K562 (cell line): ENCODE results near the gene TRMT2A. TPM values are rescaled to one million over a fixed set of nuclear protein-coding genes. Genes with fewer than 3 reads are reported as not detected.

Experiments
- ATAC-seq: fragments of 200-7000 bp; cut with Tn5 transposase; 3 replicates; pipeline ENCODE4 v1.9.1; 2020; ENCODE audit warnings: moderate library complexity
- BruUV-seq: library from RNA; stranded (reverse); fragments of 400-500 nt; replicated peaks from 2 replicates; lab custom pipeline; 2021; lab: Mats Ljungman, UMichigan
- CTCF ChIA-PET: fragments of 300-600 bp; formaldehyde crosslinking; extraction: SDS; loops from one replicate; lab custom pipeline; 2021; ENCODE audit warnings: low intra/inter-chr PET ratio; lab: Yijun Ruan, JAX
- POLR2A ChIA-PET: fragments of 300-600, 350-650 bp; sonication (Branson Sonifier 250); formaldehyde crosslinking; extraction: SDS; loops from one replicate; lab custom pipeline; 2021; ENCODE audit warnings: antibody characterized with exemption, inconsistent platforms; lab: Yijun Ruan, JAX
- DNase-seq, 4 experiments: peaks; one replicate each; pipeline versions ENCODE4 v3.0.0 to v3.0.0-alpha.2; 2011 to 2018; ENCODE audit warnings: low spot score in 3 of 4, mixed read lengths in 3 of 4; ENCODE audit errors: extremely low read depth in 1 of 4
- FAIRE-seq: peaks from 2 replicates; lab custom pipeline; 2011; peaks lifted over from hg19 to GRCh38; lab: Jason Lieb, UNC
- H2AFZ ChIP-seq: 2 replicates; pipeline ENCODE4 v1.6.0; 2011; ENCODE audit warnings: low read depth, low read length, control low read depth, inconsistent platforms
- H3K27ac ChIP-seq: fragments of 200-600 bp; 3 replicates; pipeline ENCODE4 v1.8.0; 2011; ENCODE audit warnings: low read depth, mild to moderate bottlenecking, control low read depth, inconsistent platforms, low read length, moderate library complexity, mixed read lengths; ENCODE audit errors: extremely low read depth
- H3K27me3 ChIP-seq, 2 experiments: fragments of 300-600 bp in 1 of 2; 2 replicates in 1 of 2; 3 replicates in 1 of 2; pipeline versions ENCODE4 v1.6.0 to v1.8.0; 2011; ENCODE audit warnings: inconsistent platforms in 2 of 2, low read length in 2 of 2, mild to moderate bottlenecking in 1 of 2, mixed read lengths in 1 of 2, moderate library complexity in 1 of 2; ENCODE audit not compliant: control insufficient read depth in 2 of 2, insufficient read depth in 2 of 2
- H3K36me3 ChIP-seq: fragments of 300-600 bp; 3 replicates; pipeline ENCODE4 v1.8.0; 2011; ENCODE audit warnings: mild to moderate bottlenecking, low read length, inconsistent platforms; ENCODE audit not compliant: control insufficient read depth, insufficient read depth
- H3K4me1 ChIP-seq, 2 experiments: fragments of 200-600 bp in 1 of 2; replicated peaks in 1 of 2; 2 replicates in 1 of 2; 3 replicates in 1 of 2; pipeline versions ENCODE4 v1.5.1 to v1.8.0; 2011; ENCODE audit warnings: inconsistent platforms in 2 of 2, low read length in 2 of 2, mild to moderate bottlenecking in 1 of 2, mixed read lengths in 1 of 2, moderate library complexity in 1 of 2; ENCODE audit not compliant: control insufficient read depth in 2 of 2, insufficient read depth in 2 of 2
- H3K4me2 ChIP-seq: 2 replicates; pipeline ENCODE4 v1.6.1; 2011; ENCODE audit warnings: low read length, control low read depth, inconsistent platforms, mixed read lengths; ENCODE audit not compliant: insufficient read depth
- H3K4me3 ChIP-seq: fragments of 200-600 bp; sonication (generic), shearing (Covaris generic); 2 replicates; pipeline ENCODE4 v1.5.1; 2016; ENCODE audit warnings: control low read depth, inconsistent platforms
- H3K79me2 ChIP-seq: fragments of 200-600 bp; 3 replicates; pipeline ENCODE4 v1.8.0; 2011; ENCODE audit warnings: low read length, inconsistent platforms; ENCODE audit not compliant: control insufficient read depth, insufficient read depth
- H3K9ac ChIP-seq, 2 experiments: 2 replicates each; pipeline versions ENCODE4 v1.6.0 to v1.6.1; 2011; ENCODE audit warnings: low read depth in 2 of 2, low read length in 2 of 2, control low read depth in 1 of 2, inconsistent platforms in 1 of 2, mild to moderate bottlenecking in 1 of 2, mixed read lengths in 1 of 2; ENCODE audit not compliant: insufficient read depth in 1 of 2
- H3K9me1 ChIP-seq: one replicate; pipeline ENCODE4 v1.6.0; 2011; ENCODE audit warnings: inconsistent platforms, mild to moderate bottlenecking, low read length, moderate library complexity; ENCODE audit not compliant: control insufficient read depth, insufficient read depth
- H3K9me3 ChIP-seq: replicated peaks from 2 replicates; pipeline ENCODE4 v1.5.1; 2011; ENCODE audit warnings: low read depth, low read length, inconsistent platforms; ENCODE audit not compliant: control insufficient read depth, insufficient read depth
- H4K20me1 ChIP-seq: replicated peaks from 2 replicates; pipeline ENCODE4 v1.6.1; 2011; ENCODE audit warnings: low read length, inconsistent platforms, mixed read lengths; ENCODE audit not compliant: control insufficient read depth, insufficient read depth
- ARHGAP35 ChIP-seq: fragments of 450-650 bp; IDR thresholded peaks from 2 replicates; pipeline ENCODE4 v1.6.1; 2018; ENCODE audit not compliant: partially characterized antibody
- CAMTA2 ChIP-seq: fragments of 250-450 bp; sonication (Bioruptor Pico); conservative IDR thresholded peaks from 2 replicates; pipeline ENCODE4 v1.5.1; 2022
- CEBPB ChIP-seq: fragments of 450-650 bp; IDR thresholded peaks from 2 replicates; pipeline ENCODE4 v1.6.1; 2016; ENCODE audit warnings: missing genetic modification characterization, missing compliant biosample characterization
- CHCHD3 ChIP-seq: fragments of 250-450 bp; sonication (Bioruptor Pico); IDR thresholded peaks from 2 replicates; pipeline ENCODE4 v2.1.2; 2022; ENCODE audit warnings: mild to moderate bottlenecking
- DMBX1 ChIP-seq: fragments of 250-450 bp; sonication (Bioruptor Pico); IDR thresholded peaks from 2 replicates; pipeline ENCODE4 v1.8.0; 2022; ENCODE audit warnings: inconsistent platforms, mild to moderate bottlenecking, moderate library complexity, borderline replicate concordance
- ERF ChIP-seq: fragments of 450-650 bp; formaldehyde crosslinking; IDR thresholded peaks from 2 replicates; pipeline ENCODE4 v1.4.0; 2020; ENCODE audit warnings: mild to moderate bottlenecking, mixed read lengths
- EWSR1 ChIP-seq: fragments of 450-650 bp; IDR thresholded peaks from 2 replicates; pipeline ENCODE4 v1.6.1; 2018; ENCODE audit warnings: borderline replicate concordance, mild to moderate bottlenecking, low read depth, moderate library complexity; ENCODE audit not compliant: partially characterized antibody
- GABPB2 ChIP-seq: fragments of 250-450 bp; sonication (Bioruptor Pico); conservative IDR thresholded peaks from 2 replicates; pipeline ENCODE4 v1.5.1; 2021; ENCODE audit warnings: mild to moderate bottlenecking
- GTF2F1 ChIP-seq: IDR thresholded peaks from 2 replicates; pipeline ENCODE4 v1.6.1; 2011; ENCODE audit warnings: low read depth, low read length, improper control_type of control experiment
- JUND ChIP-seq, 2 experiments: IDR thresholded peaks; 2 replicates in 1 of 2; 3 replicates in 1 of 2; pipeline ENCODE4 v1.6.1; 2011; ENCODE audit warnings: borderline replicate concordance in 2 of 2, low read depth in 2 of 2, low read length in 2 of 2, improper control_type of control experiment in 1 of 2, missing biosample characterization in 1 of 2, missing genetic modification characterization in 1 of 2, missing genetic modification reagents in 1 of 2
- KLF16 ChIP-seq: IDR thresholded peaks from 2 replicates; pipeline ENCODE4 v1.6.1; 2016; ENCODE audit warnings: antibody characterized with exemption
- NFATC3 ChIP-seq: fragments of 450-650 bp; IDR thresholded peaks from 2 replicates; pipeline ENCODE4 v1.6.1; 2017; ENCODE audit warnings: mild to moderate bottlenecking
- NR2F6 ChIP-seq: fragments of 450-650 bp; formaldehyde crosslinking; IDR thresholded peaks from 2 replicates; pipeline ENCODE4 v1.4.0; 2020; ENCODE audit warnings: mild to moderate bottlenecking
- OTX1 ChIP-seq: fragments of 450-650 bp; formaldehyde crosslinking; IDR thresholded peaks from 2 replicates; pipeline ENCODE4 v1.4.0; 2022; ENCODE audit warnings: mild to moderate bottlenecking
- RBM17 ChIP-seq: fragments of 200-400 bp; formaldehyde crosslinking; IDR thresholded peaks from 2 replicates; pipeline ENCODE4 v1.6.1; 2017; ENCODE audit warnings: low read depth, mild to moderate bottlenecking, low read length, borderline replicate concordance
- YY1 ChIP-seq, 3 experiments: IDR thresholded peaks; 2 replicates each; pipeline ENCODE4 v1.6.1; 2011; ENCODE audit warnings: low read length in 2 of 3, mild to moderate bottlenecking in 2 of 3, moderate library complexity in 2 of 3, borderline replicate concordance in 1 of 3, control low read depth in 1 of 3, low read depth in 1 of 3; ENCODE audit not compliant: insufficient read depth in 3 of 3, insufficient replicate concordance in 2 of 3, control insufficient read depth in 1 of 3, insufficient read length in 1 of 3; ENCODE audit errors: extremely low read depth in 1 of 3
- ZNF133 ChIP-seq: fragments of 250-450 bp; sonication (Bioruptor Pico); IDR thresholded peaks from 2 replicates; pipeline ENCODE4 v1.4.0; 2020; ENCODE audit warnings: mild to moderate bottlenecking
- WGBS: fragments of 100-300 bp; shearing (Covaris generic); methylation state at CpG from one replicate; pipeline ENCODE4 v1.1.6; 2016; ENCODE audit warnings: low coverage, mixed read lengths; ENCODE audit not compliant: insufficient coverage; ENCODE audit errors: missing lambda C conversion rate; 5-methylcytosine and 5-hydroxymethylcytosine counted together
- in situ Hi-C: fragments of 300-500 bp; cut with MboI; formaldehyde crosslinking; loops from 4 replicates; pipeline ENCODE4 v1.15.0; 2018; ENCODE audit warnings: inconsistent platforms, mixed read lengths
- intact Hi-C: fragments of 100-400 bp; cut with micrococcal nuclease; formaldehyde crosslinking; loops from 2 replicates; pipeline ENCODE4 v1.14.2; 2022
- polyA plus RNA-seq, 8 experiments: library from polyadenylated mRNA; depleted of rRNA in 4 of 8; stranded (reverse) in 5 of 8; unstranded in 3 of 8; fragments of >200 nt; fragmentation: Nextera tagmentation in 2 of 8; fragmentation: Illumina TruSeq in 1 of 8; extraction: Ambion mirVana in 2 of 8; extraction: Trizol in 1 of 8; gene quantifications; 2 replicates each; pipeline versions ENCODE4 v1.2.1 to v1.2.3, GENCODE V29; 2011 to 2014; ENCODE audit warnings: inconsistent platforms in 1 of 8, missing spikeins in 1 of 8
- total RNA-seq, 7 experiments: library from RNA; depleted of rRNA in 6 of 7; stranded (reverse); fragments of >200 nt in 6 of 7; fragmentation: Illumina TruSeq in 2 of 7; extraction: Trizol in 2 of 7; gene quantifications; 2 replicates each; pipeline versions ENCODE4 v1.2.1 to v1.2.3, GENCODE V29; 2011 to 2021; ENCODE audit warnings: low replicate concordance in 1 of 7
- TF ChIP-seq, protein P1 (sequence below): fragments of 250-450 bp; sonication (Bioruptor Pico); IDR thresholded peaks from 2 replicates; pipeline ENCODE4 v1.6.1; 2021; ENCODE audit warnings: mild to moderate bottlenecking
- TF ChIP-seq, protein P2 (sequence below), 3 experiments: IDR thresholded peaks in 2 of 3; conservative IDR thresholded peaks in 1 of 3; 2 replicates each; pipeline ENCODE4 v1.5.1; 2011 to 2012; ENCODE audit warnings: low read length in 3 of 3, mild to moderate bottlenecking in 3 of 3, control low read depth in 2 of 3, improper control_type of control experiment in 1 of 3, inconsistent platforms in 1 of 3, low read depth in 1 of 3, mixed read lengths in 1 of 3, moderate library complexity in 1 of 3; ENCODE audit not compliant: insufficient read depth in 2 of 3

TRMT2A gene
- total and polyA plus RNA-seq, 9 of the 15 experiments (the other 6 are each of a cell fraction or from before 2014, with no cell fraction given): 1.6 to 265 (median 140) TPM

DNA sequence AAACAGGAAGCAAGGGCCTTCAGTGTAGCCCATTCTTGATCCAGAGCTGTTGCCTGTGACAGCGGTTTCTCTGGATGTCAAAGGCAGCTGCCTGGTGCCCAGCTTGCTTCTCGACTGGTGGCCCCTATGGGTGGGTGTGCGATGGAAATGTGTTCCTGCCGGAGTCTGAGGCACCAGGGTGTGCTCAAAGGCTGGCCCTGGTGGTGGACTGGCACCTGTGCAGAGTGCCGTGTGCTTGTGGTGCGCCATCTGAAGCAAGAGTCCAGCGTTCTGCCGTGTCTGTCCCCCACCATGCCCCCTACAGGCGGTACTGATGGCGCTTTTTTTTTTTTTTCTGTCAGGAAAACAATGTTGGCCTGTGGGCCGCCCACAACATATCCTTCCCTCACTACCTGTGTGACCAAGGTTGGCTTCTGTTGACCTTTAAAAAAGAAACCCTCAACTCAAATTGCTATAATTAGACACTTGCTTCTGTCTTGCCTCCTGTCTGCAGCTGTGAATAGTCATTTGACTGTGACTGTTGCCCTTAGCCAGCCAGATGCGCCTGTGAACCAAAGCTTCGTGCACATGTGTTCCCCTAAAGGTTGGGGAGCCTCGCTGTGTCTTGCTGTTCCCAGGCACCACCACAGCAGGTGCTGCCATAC lies 5.9 kb downstream of the TRMT2A start:
- no TSS peak for BruUV-seq
- Histone ChIP-seq H3K36me3 (peaks cover 100% of the 10 kb centered on the region), H3K27me3 (no peaks in the 10 kb centered on the region), H3K27ac (peak overlapping the region; percentile 18; the same call in 1 of the 3 replicates), H3K4me3 (no peak overlapping the region), H3K79me2 (peaks cover 20% of the 10 kb centered on the region), H3K9me1 (no peaks in the 10 kb centered on the region), H2AFZ (no peak overlapping the region), H3K4me2 (no peak overlapping the region), H4K20me1 (peaks cover 62% of the 10 kb centered on the region), H3K9ac (peak overlapping the region in 1 of 2 experiments; percentile 73; a peak in 2 of 4 replicates), H3K4me1 (peaks cover 9 to 81% of the 10 kb centered on the region in 2 experiments; a peak in 4 of 5 replicates), H3K9me3 (no peaks in the 10 kb centered on the region)
- intact Hi-C loops: no loop called here
- DNase-seq (peak; percentile 82 to 89 (median 86)), ATAC-seq (peak; percentile 70), FAIRE-seq (peak; percentile 82)
- ChIA-PET CTCF (interaction anchor here (0.6 to 1.2 kb wide), 2 partner anchors 15 to 148 kb away, joined by 4 to 5 read pairs; no protein-coding TSS in a partner anchor), POLR2A (interaction anchor here (0.6 to 20.7 kb wide), 23 partner anchors 7 to 169 kb away, joined by 3 to 513 read pairs (median 4); partner anchors contain the start of genes COMT, RANBP1, TRMT2A and TXNRD2)
- WGBS: 58% methylated on average over 14 of the region's 14 CpGs
- in situ Hi-C loops: loop anchor here (10.0 kb wide), 1 partner anchor 386 kb away; the partner anchor contains the start of gene GP1BB
- TF ChIP-seq DMBX1 (CRISPR knock-in tag) (peak; percentile 30; the same call in 1 of the 2 replicates), OTX1 (peak; percentile 55; the same call in 1 of the 2 replicates), ARHGAP35 (peak; percentile 6), CHCHD3 (CRISPR knock-in tag) (peak; percentile 73), RBM17 (no peak), YY1 (IDR thresholded peaks at IDR 0.05; ENCODE audit: borderline replicate concordance in 1 of 3, control insufficient read depth in 1 of 3, extremely low read depth in 1 of 3, insufficient read depth in 3 of 3, insufficient read length in 1 of 3, insufficient replicate concordance in 2 of 3, low read depth in 1 of 3, low read length in 2 of 3) (peak in 2 of 3 experiments; percentile 12 to 71), ZNF133 (peak; percentile 78; the same call in 1 of the 2 replicates), NFATC3 (peak; percentile 79; the same call in 1 of the 2 replicates), EWSR1 (no peak), KLF16 (0 out of 2 replicates have a peak, but pooled peaks have one; percentile 33), ERF (CRISPR knock-in tag) (0 out of 2 replicates have a peak, but pooled peaks have one; percentile 10), GABPB2 (peak; percentile 6; the same call in 1 of the 2 replicates), CAMTA2 (CRISPR knock-in tag) (no peak), JUND (IDR thresholded peaks at IDR 0.05; ENCODE audit: borderline replicate concordance, low read depth, low read length) (peak; percentile 5; the same call in 1 of the 2 replicates), JUND (tag; IDR thresholded peaks at IDR 0.05; ENCODE audit: borderline replicate concordance, low read depth, low read length) (no peak), CEBPB (tag) (peak; percentile 43; the same call in 1 of the 2 replicates), NR2F6 (CRISPR knock-in tag) (peak; percentile 71; the same call in 1 of the 2 replicates), GTF2F1 (peak; percentile 71; the same call in 1 of the 2 replicates)
- TF ChIP-seq, protein P1, sequence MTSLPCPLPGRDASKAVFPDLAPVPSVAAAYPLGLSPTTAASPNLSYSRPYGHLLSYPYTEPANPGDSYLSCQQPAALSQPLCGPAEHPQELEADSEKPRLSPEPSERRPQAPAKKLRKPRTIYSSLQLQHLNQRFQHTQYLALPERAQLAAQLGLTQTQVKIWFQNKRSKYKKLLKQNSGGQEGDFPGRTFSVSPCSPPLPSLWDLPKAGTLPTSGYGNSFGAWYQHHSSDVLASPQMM (CRISPR knock-in tag): no peak
- TF ChIP-seq, protein P2, sequence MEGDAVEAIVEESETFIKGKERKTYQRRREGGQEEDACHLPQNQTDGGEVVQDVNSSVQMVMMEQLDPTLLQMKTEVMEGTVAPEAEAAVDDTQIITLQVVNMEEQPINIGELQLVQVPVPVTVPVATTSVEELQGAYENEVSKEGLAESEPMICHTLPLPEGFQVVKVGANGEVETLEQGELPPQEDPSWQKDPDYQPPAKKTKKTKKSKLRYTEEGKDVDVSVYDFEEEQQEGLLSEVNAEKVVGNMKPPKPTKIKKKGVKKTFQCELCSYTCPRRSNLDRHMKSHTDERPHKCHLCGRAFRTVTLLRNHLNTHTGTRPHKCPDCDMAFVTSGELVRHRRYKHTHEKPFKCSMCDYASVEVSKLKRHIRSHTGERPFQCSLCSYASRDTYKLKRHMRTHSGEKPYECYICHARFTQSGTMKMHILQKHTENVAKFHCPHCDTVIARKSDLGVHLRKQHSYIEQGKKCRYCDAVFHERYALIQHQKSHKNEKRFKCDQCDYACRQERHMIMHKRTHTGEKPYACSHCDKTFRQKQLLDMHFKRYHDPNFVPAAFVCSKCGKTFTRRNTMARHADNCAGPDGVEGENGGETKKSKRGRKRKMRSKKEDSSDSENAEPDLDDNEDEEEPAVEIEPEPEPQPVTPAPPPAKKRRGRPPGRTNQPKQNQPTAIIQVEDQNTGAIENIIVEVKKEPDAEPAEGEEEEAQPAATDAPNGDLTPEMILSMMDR (IDR thresholded peaks at IDR 0.05 in 2 of 3, conservative IDR thresholded peaks at IDR 0.05 in 1 of 3; ENCODE audit: insufficient read depth in 2 of 3, low read depth in 1 of 3, low read length in 3 of 3): peak; percentile 93 to 99 (median 94)
